NCI-H1436 treated with DMSO at 0.1 percent for 48 hours (cell line): ENCODE results near the gene PRLHR.
"Not testable (repeated sequence)": the region's sequence is repeated elsewhere in the genome, so short reads cannot be mapped to it uniquely, and the experiment has no call there.

Experiments used
- DNase-seq: peaks from one replicate; lab custom pipeline; 2025; lab: John Stamatoyannopoulos, UW

The PRLHR gene

DNA sequence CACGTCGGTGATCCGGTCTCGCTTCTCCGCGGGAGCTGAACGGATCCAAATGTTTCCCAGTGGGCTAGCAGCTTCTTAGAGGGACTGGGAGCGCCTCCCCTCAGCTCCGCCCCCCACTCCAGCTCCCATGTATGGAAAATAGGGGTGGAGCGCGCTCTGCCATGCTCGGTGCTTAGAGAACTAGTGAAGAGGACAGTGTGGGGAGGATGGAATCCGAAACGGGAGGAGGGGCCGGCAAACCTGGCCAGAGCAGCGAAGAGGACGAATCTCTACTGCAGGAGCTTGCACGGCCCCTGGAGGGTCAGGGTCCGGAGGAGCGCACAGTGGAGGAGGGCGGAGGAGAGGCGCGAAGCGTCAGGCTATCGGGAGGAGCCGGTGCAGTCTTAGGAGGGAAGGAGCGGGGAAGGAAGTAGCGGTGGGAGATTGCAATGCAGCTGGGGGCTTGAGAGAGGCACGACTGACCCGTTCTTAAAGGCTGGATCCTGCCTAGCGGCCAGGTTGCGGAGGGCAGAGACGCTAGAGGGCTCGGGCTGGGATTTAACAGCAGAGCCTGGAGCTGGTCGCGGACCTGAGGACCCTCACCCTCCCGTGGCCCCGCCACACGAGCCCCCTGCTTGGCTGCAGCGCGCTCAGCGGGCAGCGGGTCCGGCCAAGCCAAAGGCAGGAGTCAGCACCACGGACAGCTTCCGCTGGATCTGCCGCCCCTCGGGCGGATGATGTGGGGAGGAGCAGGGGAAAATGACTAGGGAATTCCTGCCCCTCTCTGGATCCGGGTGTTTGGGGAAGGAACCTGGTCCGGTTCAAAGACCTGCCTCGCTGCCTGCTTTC is at the start of gene PRLHR:
TSS of gene PRLHR (minus strand) at position 51 of the 828 bp plus-strand sequence. CDS start 404 bp downstream, outside the sequence.
- DNase-seq, result no peak

GRCh38 chr10:118642228-118642627 is 46.8 kb upstream of the PRLHR start:
- no peak for DNase-seq

- no peak for DNase-seq
Observed at GRCh38 chr10:118638680-118639079, 43.2 kb upstream of the PRLHR start.

GRCh38 chr10:118635674-118636402 is 40.4 kb upstream of the PRLHR start:
- no peak for DNase-seq

DNA sequence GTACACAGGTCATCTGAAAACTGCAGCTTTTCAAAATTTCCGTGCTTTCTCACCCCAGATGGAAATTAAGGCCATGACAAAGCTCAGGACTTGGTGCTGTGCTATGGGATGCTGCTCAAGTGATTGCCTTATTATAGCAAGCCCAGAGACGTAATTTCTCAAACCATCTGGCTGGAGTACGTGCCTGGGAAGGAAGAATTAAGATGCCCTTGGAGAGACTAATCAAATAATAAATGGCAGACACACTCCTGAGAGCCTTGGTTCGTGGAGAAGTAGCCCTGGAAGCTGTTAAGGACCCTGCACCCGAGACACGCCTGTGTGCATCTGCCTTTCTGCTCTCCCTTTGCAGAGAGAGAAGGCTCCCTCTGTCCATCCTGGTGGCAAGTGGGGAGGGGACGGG is 38.3 kb upstream of the PRLHR start:
- DNase-seq, result no peak

- DNase-seq, result no peak
Observed at GRCh38 chr10:118629211-118629610, 33.8 kb upstream of the PRLHR start.

DNA sequence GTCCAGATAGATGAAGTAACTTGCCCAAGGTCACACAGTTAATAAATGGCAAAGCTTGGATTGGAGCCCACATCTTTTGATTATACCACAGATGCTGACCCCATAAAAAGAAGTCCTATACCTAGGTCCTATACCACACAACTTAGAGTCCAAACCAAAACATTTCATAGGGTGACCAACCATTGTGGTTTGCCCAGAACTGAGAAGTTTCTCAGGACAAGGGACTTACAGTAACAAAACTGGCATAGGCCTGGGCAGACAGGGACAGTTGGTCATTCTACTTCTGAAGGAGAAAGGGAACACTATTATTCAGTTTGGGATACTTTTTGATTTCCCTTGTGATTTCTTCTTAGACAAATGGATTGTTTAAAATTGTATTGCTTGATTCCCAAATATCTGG is 32.9 kb upstream of the PRLHR start:
- no peak for DNase-seq

- no peak for DNase-seq
Observed at GRCh38 chr10:118626953-118627352, 31.5 kb upstream of the PRLHR start.

DNA sequence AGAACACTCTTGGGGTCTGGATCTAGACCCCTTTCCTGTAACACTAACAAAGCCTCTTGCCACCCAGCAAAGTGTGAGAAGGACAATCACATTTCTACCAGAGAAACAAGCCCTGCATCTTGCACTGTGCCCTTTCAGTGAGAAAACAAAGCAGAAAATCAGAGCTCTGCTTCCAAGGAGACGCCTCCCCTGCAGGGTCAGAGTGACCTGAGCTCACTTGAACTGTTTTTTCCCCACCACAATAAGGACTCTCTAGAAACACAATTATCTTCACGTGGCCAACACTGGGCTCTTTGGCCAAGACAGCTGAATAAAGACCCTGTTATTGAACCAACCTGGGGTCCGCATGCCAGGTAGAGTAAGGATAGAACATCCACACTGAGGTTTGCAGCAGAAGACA is 30.1 kb upstream of the PRLHR start:
- no peak for DNase-seq

GRCh38 chr10:118624747-118625146 is 29.3 kb upstream of the PRLHR start:
- no peak for DNase-seq

DNA sequence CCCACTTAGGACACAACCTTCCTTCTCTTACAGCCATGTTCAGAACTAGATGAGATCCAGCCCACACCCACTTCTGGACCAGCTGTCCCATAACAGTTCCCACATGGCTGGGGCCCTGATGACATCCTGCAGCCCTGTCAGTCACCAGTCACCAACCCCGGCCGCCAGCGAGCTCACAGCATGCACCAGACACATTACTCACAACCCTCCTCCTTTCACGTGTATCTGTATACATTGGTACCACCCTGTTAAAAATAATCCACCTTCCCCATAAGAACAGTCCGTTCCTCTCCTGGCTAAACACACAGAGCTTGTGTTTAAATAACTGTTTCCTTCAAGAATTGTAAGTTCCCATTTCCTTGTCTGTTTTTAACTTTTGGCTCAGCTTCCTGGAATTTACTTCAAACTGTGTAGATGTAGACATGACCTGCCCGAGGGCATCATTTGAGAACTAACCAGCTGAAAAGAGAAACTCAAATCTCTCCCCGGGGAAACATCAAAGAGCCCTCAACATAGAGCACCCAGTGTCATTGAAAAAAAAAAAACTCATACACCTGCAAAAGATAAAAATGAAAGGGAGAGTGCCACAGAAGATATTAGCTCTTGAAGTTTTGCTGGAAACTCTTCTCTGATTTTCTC is 26.0 kb upstream of the PRLHR start:
- DNase-seq, result peak; percentile 58

- DNase-seq, result not testable (repeated sequence)
Observed at GRCh38 chr10:118613863-118614262, 18.4 kb upstream of the PRLHR start.

- DNase-seq, result no peak
Observed at GRCh38 chr10:118610577-118610976, 15.1 kb upstream of the PRLHR start.

- no peak for DNase-seq
Observed at GRCh38 chr10:118607768-118608354, 12.4 kb upstream of the PRLHR start.

DNA sequence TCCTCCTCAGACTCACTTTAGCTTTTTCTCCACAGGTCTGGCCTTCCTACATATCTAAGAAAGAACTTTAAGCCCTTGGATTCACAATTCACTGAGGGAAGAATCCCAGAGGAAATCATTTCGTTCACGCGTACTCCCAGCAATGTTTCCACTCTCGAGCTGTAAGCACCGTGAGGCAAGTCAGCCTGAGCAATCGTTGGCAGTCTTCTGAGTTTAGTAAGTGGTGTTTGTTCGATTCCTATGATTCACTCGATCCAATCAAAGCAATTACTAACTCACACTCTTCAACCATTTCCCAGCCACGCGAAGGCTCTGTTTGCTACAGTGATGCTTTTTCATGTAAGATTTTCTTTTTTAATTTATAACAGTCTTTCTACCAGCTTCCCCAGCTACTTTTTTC is 10.2 kb upstream of the PRLHR start:
- DNase-seq, result no peak

DNA sequence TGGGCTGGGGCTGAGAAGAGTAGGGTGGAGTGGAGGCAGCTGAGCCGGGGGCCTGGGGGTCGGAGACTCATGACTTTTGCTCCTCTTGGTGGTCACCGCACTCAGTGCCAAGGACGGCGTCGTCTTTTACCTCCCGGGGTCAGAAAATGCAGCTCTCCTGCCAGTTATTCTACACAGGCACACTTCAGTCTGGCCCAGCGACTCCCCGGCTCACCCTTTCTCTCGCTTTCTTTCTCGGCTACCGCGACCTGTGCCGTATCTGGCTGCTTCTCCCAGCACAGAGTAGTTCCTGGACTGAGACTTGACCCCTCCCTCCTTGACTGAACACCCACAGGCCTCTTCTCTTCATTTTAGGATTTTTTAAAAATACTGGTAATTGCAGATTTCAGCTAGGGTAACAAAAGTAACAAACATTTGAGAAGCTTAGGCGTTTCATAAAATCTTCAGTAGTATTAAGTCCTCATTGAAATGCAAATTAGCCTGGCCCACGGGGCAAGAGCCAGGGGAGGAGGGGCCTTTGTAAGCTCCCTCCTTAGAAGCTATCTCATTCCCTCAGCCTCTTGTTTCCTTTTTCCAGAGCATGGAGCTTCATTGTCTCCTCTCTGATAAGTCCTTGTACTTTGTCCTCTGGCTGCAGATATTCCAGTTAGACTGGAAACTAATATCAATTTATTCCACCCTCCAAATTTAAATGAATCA is 1.1 kb upstream of the PRLHR start:
- DNase-seq, result no peak

DNA sequence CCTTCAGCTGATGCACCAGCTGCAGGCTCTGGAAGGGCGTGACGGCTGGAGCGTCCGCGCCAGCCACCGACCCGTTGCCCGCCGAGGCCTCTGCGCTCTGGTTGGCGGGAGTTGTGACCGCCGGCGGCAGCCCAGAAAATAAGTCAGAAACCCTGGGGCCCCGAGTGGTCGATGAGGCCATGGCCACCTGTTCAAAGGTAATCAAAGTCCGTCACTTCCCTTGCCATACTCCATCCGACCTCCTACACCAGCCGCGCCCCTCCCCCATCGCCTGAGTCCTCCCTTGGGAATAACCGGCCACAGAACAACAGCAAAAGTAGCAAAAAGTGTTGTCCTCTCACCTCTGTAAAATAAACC is 406 bp downstream of the PRLHR start:
- DNase-seq, result no peak

DNA sequence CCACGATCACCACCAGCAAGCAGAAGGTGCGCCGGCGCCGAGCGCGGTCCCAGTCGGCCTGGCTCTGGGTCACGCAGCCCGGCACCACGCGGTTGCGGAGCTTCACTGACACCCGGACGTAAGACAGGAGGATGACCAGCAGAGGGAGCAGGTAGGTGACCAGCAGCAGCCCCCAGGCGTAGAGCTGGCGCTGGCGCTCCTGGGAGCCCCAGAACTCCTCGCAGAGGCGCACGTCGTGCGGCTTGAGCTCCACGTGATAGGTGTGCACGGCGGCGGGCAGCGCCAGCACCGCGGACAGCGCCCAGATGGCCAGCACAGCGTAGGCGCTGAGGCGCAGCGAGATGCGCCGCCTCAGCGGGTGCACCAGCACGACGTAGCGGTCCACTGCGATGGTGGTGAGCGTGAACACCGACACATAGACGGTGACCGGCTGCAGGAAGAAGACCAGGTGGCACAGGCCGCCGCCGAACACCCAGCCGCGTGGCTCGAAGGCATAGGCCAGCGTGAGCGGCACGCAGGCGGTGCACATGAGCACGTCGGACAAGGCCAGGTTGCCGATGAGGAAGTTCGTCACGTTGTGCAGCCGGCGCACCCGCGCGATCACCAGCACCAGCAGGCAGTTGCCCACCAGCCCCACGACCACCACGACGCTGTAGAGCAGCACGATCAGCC is 920 bp downstream of the PRLHR start:
- no peak for DNase-seq

DNA sequence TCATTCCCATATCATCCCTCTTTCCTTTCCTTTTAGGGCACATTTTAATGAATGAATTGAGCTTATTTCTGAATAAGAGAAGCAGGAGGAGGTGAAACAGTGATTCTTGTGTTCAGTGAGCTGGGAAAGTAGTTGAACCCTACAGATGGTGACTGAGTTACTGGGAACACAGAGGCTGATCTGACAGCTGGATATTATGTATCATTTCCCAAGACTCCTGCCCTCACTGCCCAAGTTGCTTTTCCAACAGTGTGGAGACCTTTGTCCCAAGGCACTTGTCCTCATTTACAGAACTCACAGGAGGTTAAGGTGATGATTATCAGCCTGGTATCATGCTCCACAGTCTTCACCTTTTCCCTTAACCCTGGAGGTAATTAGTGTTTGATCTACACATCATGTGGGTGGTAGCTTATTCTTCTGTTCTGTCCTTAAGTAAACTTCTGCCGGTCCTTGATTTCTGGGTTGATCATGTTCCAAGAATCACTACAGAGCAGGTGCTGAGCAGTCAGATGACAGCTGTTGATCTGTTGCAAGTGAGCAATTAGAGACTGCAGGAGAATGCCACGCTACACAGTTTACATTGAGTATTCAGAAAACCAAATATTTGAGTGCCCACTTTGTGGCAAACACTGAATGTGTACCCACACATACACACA is 2.6 kb downstream of the PRLHR start:
- peak; percentile 97 for DNase-seq

DNA sequence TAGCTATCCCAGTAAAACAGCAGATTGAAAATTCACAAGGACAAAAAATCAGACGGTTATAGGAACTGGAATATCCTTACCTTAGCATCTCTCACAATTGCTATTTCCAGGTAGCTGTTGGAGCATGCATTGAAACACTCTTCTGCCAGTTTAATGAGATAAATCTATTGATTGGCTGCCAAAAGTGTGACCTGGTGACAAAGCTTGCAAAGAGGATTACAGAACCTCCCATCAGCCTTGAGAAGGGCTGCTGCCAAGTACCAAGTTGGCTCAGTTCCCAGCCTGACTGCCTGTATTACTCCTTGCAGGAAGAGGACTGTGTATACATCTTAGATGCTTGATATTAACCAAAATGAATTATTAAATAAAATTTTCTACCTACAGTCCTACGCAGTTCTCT is 5.1 kb downstream of the PRLHR start:
- peak; percentile 97 for DNase-seq
